ENCODE results near the gene BTN3A1.

- TF ChIP-seq GATA2 (IDR thresholded peaks at IDR 0.05; ENCODE audit: low read depth, low read length) (no peak), GATA3 (IDR thresholded peaks at IDR 0.05; ENCODE audit: low read depth, low read length) (no peak)
Measured at GRCh38 chr6:26387565-26387964, 14.5 kb upstream of the BTN3A1 start.
